G401 (cell line): ENCODE measurements around the gene CAPNS1. TPM values are rescaled to one million over a fixed set of nuclear protein-coding genes. Genes with fewer than 3 reads are reported as not detected.
A peak's percentile ranks its signal among the peaks of the same experiment; 100 is the strongest.
"Not testable (repeated sequence)": the region's sequence is repeated elsewhere in the genome, so short reads cannot be mapped to it uniquely, and the experiment has no call there.

ENCODE experiments used
- DNase-seq: peaks from one replicate; pipeline ENCODE4 v3.0.0-alpha.2; 2015; ENCODE audit warnings: low spot score
- in situ Hi-C: cut with HindIII; loops from 2 replicates; pipeline ENCODE4 v1.10.0; 2016; ENCODE audit warnings: low sequenced_read_pairs, mixed read lengths
- total RNA-seq: library from RNA; depleted of rRNA; stranded (reverse); fragments of >200 nt; shearing (Covaris generic); gene quantifications from 2 replicates; pipeline ENCODE4 v1.2.3, GENCODE V29; 2014

Gene CAPNS1
- total RNA-seq, 1 experiment from 2014 or later, result 266 TPM

DNA sequence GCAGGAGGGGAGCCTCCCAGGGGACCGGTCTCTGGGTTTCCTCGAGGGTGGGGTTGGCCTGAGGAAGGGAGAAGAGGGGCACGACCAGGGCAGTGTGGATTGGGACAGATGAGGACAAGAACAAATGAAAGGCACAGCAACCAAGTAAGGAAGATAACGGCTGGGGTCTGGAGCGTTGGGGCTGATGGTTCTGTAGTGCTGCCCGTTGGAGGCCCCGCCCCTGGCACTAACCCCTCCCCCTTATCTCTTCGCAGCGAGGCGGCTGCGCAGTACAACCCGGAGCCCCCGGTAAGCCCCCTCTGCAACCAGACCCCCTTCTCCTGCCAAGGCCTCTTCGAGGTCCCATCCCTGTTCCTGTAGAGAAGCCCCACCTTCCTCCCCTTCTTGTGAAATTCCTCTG is 2.2 kb downstream of the CAPNS1 start:
- in situ Hi-C loops, result no loop called here
- DNase-seq, result no peak

DNA sequence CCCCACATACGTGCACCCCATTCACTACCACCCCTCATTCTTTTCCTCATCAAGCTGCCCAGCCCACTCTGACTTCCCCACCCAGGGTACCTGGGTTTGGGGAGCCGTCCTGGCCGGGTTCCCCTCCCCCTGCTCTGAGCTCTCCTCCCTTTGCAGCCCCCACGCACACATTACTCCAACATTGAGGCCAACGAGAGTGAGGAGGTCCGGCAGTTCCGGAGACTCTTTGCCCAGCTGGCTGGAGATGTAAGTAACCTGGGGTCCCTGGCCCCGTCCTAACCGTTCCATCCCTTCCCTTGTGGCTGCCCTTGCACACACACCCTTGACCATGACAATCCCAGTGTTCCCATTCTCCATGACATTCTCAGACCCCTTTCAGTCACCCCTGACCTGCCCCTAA is 2.6 kb downstream of the CAPNS1 start:
- no peak for DNase-seq
- in situ Hi-C loops, result no loop called here

DNA sequence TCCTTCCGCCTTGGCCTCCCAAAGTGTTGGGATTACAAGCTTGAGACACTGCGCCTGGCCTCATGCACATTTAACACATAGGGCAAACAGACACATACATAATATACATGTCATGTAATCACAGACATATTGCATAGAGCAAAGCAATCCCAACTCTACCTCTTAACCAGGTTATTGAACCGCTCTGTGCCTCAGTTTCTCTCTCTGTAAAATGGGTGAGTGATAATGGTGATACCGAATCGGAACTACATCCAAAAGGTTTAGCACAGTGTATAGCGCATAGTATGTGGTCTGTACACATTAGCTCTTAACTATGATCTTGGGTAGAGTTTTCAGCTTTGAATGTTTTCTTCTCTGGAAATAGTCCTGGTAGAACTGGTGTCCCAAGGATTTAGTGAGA is 4.8 kb downstream of the CAPNS1 start:
- DNase-seq, result no peak
- in situ Hi-C loops, result no loop called here

DNA sequence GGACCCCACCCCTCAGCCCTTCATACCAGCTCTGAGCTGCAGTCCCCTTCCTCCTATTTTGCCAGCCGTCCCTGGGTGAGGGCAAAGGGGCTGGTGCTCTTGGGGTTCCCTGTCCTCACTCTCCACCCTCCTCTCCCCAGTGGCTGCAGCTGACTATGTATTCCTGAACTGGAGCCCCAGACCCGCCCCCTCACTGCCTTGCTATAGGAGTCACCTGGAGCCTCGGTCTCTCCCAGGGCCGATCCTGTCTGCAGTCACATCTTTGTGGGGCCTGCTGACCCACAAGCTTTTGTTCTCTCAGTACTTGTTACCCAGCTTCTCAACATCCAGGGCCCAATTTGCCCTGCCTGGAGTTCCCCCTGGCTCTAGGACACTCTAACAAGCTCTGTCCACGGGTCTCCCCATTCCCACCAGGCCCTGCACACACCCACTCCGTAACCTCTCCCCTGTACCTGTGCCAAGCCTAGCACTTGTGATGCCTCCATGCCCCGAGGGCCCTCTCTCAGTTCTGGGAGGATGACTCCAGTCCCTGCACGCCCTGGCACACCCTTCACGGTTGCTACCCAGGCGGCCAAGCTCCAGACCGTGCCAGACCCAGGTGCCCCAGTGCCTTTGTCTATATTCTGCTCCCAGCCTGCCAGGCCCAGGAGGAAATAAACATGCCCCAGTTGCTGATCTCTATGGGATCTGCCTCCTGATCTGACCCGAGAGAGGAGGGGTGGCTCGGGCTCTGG is 10.0 kb downstream of the CAPNS1 start:
- in situ Hi-C loops, result no loop called here
- DNase-seq, result no peak

DNA sequence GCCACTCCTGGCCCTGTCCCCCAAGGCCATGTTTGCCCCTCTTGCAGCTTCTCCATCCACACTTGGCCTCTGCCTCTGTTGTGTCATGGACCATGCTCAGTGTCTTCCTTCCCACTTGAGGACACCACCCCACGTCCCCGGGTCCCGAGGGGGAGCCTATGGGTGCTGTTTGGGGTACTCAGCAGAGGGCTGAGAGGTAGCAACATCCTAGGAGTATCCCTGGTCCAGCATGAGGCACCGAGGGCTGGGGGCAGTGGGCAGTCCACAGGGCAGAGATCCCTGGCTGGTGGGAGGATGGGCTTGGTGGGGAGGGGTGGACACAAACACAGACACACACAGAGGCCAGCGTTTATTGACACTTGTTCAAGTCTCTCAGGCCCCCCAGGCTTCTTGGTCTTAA is 10.7 kb downstream of the CAPNS1 start:
- in situ Hi-C loops, result no loop called here
- DNase-seq, result no peak

GRCh38 chr19:36151144-36152018 is 11.5 kb downstream of the CAPNS1 start:
- DNase-seq, result peak; percentile 34
- in situ Hi-C loops, result no loop called here

DNA sequence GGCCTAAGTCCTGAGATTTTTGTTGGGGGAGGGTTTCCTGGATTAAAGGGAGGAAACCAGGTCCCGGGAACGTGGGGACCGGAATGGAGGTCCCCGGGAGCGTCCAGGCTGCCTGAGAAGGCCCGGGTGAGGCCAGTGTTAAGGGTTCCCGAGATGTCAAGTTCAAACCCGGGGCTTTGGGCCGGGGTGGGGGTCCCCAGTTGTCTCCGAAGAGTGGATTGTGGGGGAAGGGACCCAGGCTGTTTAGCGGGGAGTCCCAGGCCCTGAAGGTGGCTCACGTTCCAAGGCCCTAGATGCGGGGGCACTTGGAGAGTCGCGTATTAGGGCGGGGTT is 12.1 kb downstream of the CAPNS1 start:
- in situ Hi-C loops, result no loop called here
- peak; percentile 18 for DNase-seq

DNA sequence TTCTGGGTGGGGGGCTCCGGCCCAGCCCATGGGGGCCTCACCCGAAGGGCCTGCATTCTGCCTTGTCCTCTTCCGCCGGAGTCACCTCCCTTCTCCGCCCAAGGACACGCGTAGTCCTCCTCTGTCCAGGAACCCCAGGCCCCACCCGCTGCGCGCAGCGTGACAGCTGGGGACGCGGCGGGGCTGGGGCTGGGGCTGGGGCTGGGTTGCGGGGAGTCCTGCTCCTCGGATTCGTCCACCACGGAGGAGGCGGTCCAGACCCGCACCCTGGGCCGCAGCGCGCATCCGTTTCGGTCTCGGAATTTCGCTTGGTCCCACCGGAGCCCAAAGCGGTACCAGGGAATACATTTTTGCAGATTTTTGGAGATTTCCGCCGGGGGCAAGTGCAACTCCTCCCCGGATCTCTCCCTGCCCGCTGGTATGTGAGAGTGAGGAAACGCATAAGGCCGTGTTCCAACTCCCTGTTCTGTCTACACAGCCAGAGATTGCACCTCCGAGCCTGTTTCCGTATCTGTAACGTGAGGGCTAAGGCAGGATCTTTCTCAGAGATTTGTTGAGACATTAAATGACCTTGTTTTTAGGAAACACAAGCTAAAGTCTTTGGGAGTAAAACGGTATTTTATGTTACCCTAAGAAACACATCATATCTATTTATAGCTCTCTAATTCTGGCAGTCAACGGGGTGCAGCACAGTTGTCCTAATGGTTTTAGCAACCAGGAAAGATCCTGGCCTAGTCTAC is 12.7 kb downstream of the CAPNS1 start, which contains the start of gene COX7A1:
Gene COX7A1 (minus strand): TSS at position 96 of the 740 bp plus-strand sequence. CDS start 40 bp downstream, at position 56.
- DNase-seq, result peak; percentile 70
- in situ Hi-C loops, result no loop called here

DNA sequence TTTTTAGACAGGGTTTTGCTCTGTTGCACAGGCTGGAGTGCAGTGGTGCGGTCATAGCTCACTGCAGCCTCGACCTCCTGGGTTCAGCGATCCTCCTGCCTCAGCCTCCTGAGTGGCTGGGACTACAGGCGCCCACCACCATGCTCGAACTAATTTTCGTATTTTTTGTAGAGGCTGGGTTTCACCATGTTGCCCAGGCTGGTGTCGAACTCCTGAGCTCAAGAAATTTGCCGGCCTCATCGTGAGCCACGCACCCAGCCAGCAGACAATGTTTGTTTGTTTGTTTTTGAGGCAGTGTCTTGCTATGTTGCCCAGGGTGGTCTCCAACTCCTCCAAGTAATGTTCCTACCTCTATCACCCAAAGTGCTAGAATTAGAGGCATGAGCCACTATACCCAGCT is 13.3 kb downstream of the CAPNS1 start:
- DNase-seq, result no peak
- in situ Hi-C loops, result no loop called here

- no peak for DNase-seq
- in situ Hi-C loops, result no loop called here
Observed at GRCh38 chr19:36160821-36161596, 21.1 kb downstream of the CAPNS1 start.

GRCh38 chr19:36163813-36164212 is 23.9 kb downstream of the CAPNS1 start:
- in situ Hi-C loops, result no loop called here

GRCh38 chr19:36169084-36169760 is 29.4 kb downstream of the CAPNS1 start:
- in situ Hi-C loops, result no loop called here
- no peak for DNase-seq

More at GRCh38 chr19:36163813-36164212, 23.9 kb downstream of the CAPNS1 start:
- DNase-seq, result no peak

DNA sequence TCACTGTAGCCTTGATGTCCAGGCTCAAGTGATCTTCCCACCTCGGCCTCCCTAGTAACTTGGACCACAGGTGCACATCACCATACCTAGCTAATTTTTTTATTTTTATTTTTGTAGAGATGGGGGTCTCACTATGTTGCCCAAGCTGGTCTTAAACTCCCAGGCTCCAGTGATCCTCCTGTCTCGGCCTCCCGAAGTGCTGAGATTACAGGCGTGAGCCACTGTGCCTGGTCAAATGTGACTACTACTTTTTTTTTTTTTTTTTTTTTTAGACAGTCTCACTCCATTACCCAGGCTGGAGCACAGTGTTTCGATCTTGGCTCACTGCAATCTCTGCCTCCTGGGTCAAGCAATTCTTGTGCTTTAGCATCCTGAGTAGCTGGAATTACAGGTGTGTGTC is 33.0 kb downstream of the CAPNS1 start:
- no peak for DNase-seq
- in situ Hi-C loops, result no loop called here

DNA sequence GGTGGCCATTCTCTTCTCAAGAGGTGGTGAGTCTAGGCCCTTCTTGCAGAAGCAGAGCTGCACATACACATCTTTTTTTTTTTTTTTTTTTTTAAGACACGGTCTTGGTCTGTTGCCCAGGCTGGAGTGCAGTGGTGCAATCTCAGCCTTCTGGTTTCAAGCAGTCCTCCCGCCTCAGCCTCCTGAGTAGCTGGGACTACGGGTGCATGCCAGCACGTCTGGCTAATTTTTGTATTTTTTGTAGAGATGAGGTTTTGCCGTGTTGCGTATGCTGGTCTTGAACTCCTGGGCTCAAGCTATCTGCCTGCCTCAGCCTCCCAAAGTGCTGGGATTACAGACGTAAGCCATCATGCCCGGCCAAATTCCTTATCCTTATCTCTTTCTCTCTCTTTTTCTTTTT is 34.0 kb downstream of the CAPNS1 start:
- DNase-seq, in situ Hi-C loops: not testable (repeated sequence)

GRCh38 chr19:36179077-36179476 is 39.2 kb downstream of the CAPNS1 start:
- DNase-seq, in situ Hi-C loops: not testable (repeated sequence)

DNA sequence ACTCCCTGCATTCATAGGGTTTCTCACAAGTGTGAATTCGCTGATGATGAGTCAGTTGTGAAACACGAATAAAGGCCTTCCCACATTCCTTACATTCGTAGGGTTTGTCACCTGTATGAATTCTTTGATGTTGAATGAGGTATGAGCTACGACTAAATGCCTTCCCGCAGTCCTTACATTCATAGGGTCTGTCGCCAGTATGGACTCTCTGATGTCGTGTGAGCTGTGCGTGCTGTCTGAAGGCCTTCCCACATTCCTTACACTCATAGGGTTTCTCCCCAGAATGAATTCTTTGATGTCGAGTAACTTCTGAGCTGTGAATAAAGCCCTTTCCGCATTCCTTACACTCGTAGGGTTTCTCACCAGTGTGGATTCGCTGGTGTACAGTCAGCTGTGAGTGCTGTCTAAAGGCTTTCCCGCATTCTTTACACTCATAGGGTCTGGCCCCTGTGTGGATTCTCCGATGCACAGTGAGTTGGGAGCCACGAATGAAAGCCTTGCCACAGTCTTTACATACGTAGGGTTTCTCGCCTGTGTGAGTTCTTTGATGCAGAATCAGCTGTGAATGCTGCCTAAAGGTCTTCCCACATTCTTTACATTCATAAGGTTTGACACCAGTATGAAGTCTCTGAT is 42.9 kb downstream of the CAPNS1 start:
- in situ Hi-C loops, result no loop called here
- DNase-seq, result no peak

DNA sequence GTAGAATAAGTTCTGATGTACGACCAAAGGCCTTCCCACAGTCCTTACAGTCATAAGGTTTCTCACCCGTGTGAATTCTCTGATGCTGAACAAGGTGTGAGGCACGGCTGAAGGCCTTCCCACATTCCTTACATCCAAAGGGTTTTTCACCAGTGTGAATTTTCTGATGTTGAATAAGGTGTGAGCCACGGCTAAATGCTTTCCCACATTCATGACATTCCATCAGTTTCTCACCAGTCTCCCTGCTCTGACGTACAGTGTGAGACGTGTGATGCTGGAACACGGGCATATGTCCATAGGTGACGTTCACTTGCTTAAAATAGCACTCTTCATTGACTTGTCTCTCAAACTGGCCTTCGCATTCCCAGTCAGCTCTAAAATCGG is 43.4 kb downstream of the CAPNS1 start:
- in situ Hi-C loops, result no loop called here

DNA sequence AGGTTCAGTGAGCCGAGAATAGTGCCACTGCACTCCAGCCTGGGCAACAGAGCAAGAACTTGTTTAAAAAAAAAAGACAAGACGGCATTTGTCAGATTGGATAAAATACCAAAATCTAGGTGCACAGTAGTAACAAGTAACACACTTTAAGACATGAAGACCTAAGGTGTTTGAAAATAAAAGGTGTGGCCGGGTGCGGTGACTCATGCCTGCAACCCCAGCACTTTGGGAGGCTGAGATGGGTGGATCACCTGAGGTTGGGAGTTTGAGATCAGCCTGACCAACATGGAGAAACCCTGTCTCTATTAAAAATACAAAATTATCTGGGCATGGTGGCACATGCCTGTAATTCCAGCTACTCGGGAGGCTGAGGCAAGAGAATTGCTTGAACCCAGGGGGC is 46.9 kb downstream of the CAPNS1 start:
- DNase-seq, in situ Hi-C loops: not testable (repeated sequence)

More for the DNA sequence above, 43.4 kb downstream of the CAPNS1 start:
- no peak for DNase-seq
